Activated CD8-positive, alpha-beta memory T cell treated with anti-CD3 and anti-CD28 coated beads for 48 hours (primary cell): ENCODE results near the gene ANO10.
"Not testable (repeated sequence)": the region's sequence is repeated elsewhere in the genome, so short reads cannot be mapped to it uniquely, and the experiment has no call there.

Source experiments
- DNase-seq, 3 experiments: peaks; one replicate each; pipeline ENCODE4 v3.0.0-alpha.2; 2020; ENCODE audit warnings: low read depth in 2 of 3, low spot score in 2 of 3

Gene ANO10

DNA sequence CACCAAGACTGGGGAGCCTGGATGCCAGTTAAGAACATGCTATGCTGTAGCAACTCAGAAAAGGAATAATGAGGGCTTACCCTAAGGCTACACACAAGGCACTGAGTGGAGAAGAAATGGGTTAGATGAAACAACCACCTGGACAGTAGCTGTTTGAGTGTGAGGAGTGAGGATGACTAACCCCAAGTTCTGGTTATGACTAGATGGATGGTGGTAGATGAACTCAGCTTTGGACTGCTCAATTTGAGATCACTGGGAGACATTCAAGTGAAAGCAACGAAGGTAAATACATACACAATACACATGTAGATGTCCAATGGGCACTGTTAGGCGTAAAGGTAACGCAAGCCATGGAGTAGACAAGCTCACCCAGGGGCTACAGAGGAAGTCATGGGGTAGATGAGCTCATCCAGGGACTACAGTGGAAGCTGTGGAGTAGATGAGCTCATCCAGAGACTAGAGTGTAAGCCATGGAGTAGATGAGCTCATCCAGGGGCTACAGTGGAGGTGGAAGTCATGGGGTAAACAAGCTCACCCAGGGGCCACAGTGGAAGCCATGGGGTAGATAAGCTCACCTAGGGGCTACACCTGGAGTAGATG is 98.3 kb downstream of the ANO10 start:
- DNase-seq: no peak

DNA sequence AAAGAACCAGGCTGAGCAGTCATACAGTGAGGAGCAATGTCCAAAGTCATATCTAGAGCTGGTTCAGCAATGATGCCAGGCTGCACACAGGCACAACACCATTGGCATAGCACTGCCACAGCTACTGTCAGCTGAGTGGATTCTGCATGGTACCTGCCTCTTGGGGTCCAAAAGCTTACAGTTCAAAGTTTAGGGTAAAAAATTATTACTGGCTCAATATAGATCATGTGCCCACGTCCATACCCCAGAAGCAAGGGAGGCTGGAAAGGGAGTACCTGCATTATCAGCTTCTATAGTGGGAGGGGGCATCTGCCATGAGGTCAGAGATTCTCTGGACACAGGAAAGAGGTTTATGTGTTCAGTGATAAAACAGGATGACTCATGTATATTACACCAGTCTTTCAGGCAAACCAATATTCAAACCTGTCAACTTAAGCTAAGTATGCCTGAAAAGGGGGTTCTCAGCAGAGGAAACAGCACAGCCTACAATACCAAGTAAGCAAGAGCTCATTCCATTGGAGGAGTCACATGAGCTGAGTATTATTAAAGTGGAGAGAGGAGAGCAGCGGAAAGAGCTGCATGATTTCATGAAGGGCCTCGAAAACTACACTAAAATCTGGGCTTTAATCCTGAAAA is 99.0 kb downstream of the ANO10 start:
- DNase-seq: no peak

DNA sequence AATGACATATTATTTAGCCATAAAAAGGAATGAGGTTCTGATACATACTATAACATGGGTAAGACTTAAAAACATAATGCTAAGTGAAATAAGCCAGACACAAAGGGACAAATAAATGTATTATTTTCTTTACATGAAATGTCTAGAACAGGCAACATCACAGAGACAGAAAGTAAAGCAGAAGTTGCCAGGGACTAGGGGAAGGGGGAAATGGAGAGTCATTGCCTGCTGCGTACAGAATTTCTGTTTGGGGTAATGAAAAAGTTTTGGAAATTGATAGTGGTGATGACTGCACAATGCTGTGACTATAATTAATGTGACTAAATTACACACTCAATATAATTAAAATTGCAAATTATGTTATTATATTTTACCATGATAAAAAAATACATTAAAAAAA is 99.9 kb downstream of the ANO10 start:
- DNase-seq: no peak

DNA sequence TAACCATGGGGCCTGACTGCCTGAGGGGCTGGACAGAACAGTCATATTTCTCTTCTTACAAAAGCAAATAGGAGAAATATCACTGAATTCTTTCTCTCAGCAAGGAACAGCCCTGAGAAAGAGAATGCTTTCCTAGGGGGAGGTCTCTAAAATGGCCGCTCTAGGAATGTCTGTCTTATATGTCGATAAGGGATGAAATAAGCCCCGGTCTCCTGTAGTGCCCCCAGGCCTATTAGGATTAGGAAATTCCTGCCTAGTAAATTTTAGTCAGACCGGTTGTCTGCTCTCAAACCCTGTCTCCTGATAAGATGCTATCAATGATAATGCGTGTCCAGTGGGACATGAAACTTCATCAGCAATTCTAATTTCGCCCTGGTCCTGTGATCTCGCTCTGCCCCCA is 103.3 kb downstream of the ANO10 start:
- DNase-seq: not testable (repeated sequence)

DNA sequence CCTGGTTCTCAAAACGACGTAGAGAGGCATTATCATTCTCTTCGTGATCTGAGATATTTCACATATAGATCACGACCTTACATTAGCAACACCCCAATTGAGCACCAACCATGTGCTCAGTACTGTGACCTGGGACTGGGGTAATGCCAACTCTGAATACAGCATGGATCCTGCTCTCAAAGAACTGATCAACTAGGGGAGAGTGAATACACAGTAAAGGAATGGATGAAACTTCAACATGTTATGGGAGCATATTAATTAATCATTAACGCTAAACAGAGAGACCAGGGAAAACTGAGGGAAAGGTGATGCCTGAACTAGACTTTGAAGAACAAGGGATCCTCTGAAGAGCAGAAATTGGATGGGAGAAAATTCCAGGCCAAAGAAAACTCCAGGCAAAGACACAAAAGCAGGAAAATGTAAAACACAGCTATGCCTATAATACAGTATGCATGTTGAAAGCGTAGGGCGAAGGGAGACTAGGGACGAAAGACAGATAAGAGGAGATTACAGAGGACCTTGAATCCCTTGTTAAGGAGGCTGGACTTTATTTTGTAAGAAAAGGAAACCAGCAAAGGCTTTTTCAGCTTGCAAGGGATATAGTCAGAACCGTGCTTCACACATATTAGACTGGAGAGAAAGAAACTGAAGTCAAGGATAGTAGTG is 105.7 kb downstream of the ANO10 start:
- DNase-seq: no peak

DNA sequence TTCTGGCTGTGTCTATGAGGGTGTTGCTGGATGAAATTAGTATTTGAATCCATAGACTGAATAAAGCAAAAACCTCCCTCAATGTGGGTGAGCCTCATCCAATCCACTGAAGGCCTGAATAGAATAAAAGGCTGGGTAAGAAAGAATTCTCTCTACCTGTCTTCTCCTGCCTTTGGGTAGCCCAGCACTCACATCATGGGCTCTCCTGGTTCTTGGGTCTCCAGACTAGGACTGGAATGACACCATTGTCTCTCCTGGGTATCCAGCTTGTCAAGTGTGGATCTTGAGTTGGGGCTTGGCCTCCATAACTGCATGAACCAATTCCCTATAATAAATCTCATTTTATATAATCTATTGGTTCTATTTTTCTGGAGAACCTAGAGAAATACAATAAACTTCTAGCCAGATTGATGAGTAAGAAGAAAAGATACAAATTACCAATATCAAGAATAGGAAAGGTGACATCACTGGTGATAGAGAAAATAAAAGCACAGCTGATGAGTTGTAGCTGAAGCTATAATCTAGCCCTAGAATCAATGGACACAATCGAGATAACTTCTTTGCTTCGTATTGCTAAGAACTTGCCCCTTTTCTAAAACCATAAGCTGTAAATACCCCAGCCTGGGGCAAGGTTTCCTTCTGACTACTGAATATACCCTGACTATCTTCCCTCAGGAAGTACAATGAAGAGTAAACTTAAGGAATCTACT is 106.4 kb downstream of the ANO10 start:
- DNase-seq: no peak

DNA sequence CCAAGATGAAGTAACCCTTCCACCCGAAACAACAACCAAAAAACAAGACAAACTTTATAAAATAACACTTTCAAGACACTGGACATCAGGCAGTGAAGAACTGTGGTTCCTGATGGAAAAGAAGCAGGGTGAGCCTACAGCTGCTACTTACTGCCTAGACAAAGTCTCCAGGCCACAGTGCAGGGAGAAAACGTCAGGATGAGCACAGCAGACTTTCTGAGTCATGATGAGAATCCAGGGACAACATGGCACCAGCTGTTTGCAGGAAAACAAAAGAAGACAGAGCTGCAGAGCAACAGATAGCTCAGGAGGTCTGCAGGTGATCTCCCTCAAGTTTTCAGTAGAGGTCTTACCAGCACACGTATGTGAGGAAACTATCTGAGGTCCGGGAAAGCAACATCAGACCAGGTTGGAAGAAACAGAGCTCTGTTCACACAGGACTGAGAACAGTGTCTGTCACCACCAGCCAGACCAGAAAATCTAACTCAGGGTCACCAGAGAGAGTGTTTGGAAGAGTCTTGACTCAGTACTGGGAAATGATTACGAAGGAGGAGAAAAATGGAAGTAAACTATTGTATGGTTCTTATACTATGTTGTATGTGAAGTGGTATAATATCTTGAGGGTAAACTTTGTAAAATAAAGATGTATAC is 108.9 kb downstream of the ANO10 start:
- no peak for DNase-seq

DNA sequence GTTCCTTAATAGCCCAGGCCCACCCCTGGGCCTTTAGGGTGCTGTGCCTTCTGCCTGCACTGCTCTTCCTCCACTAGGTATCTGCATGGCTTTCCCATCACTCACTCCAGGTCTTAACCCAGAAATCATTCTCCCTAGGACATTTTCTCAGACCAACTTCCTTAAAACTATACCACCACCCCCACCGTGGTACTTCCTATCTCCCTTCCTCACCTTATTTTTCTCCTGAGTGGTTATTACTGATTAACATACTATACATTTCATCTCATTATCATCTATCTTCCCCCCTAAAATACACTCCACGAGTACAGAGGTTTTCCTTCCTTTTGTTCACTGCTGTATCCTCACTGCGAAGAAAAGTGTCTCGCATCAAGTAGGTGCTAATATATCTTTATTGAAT is 115.2 kb downstream of the ANO10 start:
- DNase-seq: no peak

DNA sequence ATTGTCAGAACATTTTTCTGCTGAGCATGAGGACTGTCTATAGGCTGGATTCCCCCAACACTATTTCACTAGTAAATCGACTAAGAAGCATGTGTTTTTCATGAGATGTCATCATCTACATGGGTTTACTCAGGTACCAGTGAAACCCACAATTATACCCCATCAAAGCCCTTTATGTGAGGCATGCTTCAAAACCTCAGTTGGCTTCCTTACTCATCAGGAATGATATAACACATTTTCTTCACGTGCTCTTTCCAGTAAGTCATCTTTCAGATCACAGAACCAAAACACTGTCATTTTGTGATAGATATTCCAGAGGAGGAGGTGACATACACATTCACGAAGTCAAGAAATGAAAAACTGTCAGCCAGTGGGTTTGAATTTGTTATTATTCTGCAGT is 116.5 kb downstream of the ANO10 start:
- no peak for DNase-seq

DNA sequence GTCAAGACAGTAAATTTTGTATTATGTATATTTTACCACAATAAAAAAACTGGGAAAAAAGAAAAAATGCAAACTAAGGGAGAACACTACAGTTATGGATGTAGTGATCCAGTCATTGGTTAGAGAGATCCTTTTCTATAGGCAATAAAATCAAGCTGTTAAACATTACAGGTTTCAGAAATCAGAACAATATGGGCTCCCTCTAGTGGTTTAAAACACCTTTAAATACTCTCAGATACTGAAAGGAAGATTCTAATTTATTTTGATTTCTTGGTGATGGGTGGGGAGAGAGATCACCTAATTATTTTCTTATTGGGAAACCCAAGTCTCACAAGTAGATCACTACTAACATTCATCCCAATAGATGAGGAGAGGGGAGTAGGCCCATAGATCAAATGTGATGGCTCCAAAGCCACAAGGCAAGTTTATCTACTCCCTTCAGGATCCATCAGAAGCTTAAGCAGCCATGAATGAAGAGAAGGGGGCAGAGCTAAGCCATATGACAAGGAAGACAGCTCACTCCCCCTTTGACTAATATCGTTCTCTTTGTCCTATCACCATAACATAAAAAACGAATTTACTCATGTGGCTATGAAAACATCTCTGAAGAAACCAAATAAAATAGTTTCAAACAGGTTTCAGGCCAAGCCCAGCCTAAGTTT is 118.6 kb downstream of the ANO10 start:
- no peak for DNase-seq

DNA sequence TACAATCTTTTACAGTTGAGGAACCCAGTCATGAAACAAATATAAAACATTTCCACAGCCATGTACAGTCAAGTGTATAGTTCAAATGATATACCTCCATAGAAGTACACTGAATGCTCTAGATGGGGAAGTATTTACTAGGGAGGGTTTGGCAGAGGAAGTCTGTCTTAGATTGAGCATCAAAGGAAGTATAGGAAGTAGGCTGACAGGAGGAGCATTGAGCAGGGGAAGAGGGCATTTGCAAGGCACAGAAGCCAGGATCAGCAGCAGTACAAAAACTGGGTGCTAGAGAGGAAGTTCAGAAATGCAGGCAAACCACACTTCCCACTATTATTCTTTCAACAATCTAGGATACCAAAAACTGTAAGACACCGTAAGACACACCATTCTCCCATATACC is 122.6 kb downstream of the ANO10 start:
- no peak for DNase-seq

DNA sequence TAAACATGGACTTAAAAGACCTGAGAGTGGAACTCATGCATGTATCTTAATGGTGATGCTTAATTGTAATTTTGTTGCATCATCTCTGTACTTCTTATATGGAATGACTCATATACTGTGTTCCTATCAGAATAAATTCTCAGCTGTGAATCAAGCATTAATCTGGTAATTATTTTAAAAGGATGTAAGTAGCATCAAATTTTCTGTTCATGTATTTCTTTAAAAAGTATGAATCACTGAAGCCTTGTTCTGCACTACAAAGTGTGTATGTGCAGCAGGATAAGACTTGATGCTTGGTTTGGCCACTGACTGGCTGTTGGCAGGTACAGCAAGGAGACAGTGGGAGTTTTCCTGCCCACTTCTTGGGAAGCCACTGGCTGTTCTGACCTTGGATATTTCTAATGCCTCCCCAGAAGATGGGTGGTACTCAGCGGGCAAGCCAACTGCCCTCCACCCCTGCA is 123.9 kb downstream of the ANO10 start:
- no peak for DNase-seq

DNA sequence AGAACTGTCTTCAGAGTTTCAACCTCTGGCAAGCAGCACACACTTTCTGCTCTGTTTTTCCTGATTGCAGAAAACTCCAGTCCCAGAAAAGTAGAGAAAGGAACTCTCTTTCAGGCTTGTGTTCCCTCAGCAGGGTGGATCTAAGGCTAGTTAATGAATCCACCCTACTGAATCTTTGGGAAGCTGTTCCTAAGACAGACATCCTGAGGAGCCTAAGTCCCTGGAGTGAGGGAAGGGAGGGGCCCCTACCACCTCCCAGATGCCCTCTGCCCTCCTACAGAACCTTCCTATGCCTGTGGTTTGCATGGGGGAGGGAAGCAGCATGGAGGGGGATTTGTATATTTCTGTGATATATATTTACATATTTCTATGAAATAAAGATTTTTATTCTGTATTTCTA is 124.4 kb downstream of the ANO10 start:
- DNase-seq: no peak

DNA sequence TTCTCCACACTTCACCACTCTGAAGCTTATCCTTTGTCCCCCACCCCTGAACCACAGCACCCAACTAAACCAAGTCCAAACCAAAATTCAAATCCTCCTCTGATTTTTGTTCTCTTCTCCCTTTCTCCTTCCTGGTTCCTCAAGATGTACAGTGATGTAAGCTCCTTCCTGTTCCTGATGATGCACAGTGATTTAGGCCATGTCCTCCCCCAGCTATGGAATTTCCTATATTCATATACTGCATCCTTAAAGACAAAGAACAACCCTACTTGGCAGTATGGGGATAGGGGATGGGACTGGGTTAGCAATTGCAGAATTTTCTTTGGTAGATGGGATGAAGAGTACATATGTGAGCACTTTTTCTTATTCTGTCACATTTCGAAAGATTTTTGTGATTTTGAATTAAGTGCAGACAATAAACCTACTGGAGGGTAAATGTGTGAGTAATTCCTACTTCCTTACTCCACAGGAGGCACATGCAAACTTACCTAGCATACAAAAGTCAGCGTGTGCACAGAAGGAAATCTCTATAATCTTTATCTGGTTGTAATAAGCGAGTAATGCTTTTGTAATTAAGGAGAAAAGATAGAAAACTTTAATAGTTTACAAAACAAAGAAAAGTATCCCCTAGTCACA is 125.0 kb downstream of the ANO10 start:
- no peak for DNase-seq

DNA sequence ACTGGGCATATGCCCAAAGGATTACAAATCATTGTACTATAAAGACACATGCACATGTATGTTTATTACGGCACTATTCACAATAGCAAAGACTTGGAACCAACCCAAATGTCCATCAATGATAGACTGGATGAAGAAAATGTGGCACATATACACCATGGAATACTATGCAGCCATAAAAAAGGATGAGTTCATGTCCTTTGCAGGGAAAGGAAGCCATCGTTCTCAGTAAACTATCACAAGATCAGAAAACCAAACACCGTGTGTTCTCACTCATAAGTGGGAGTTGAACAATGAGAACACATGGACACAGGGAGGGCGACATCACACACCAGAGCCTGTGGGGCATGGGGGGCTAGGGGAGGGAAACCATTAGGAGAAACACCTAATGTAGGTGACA is 128.9 kb downstream of the ANO10 start:
- not testable (repeated sequence) for DNase-seq

DNA sequence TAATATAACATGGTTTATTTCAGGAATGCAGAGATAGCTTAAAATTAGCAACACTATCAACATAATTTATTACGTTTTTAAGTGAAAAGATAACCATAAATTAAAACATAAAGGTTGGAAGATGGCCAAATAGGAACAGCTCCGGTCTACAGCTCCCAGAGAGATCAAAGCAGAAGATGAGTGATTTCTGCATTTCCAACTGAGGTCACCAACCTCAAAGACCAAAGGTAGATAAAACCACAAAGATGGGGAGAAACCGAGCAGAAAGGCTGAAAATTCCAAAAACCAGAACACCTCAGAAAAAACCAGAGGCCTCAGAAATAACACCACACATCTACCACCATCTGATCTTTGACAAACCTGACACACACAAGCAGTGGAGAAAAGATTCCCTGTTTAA is 130.0 kb downstream of the ANO10 start:
- DNase-seq: not testable (repeated sequence)

DNA sequence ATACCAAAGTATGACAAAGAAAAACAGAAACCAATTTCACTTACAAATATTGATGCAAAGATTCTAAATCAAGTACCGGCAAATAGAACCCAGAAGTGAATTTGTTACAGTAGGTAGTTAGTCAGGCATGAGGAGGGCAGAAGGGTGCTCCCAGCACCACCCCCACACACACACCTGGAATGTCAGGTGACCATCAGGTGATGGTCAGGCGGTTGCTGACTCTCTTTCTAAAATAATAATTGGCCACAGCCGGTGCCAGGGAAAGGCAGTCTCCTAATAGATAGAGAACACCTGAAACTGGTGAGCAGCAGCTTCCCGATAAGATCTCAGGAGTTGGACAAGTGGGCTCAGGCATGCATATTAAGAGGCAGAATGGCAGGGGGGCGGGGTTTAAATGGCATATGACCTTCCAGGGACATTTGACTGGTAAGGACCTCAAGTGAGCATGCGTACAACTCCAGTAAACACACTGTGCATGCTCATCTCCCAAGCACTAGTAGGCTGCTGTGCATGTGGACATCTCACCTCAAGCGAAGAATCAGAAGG is 131.1 kb downstream of the ANO10 start:
- DNase-seq: no peak

DNA sequence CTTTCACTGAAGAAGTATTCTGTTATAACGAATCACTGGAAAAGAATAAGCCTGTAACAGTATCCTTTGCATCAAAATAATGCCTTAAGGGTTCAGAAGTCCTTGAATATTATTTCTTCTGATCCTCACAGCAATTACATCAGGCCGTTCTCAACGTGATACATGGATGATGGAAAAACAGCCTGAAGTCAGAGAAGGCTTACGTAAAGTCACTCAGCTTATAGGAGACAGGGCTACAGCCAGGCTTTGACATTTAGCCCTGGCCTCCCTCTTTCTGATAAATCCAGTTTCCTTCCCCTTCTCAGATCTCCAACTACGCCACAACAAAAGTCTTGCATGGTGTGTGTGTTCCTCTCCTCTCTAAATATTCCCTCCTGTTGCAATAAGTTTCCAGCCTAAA is 131.9 kb downstream of the ANO10 start:
- no peak for DNase-seq

DNA sequence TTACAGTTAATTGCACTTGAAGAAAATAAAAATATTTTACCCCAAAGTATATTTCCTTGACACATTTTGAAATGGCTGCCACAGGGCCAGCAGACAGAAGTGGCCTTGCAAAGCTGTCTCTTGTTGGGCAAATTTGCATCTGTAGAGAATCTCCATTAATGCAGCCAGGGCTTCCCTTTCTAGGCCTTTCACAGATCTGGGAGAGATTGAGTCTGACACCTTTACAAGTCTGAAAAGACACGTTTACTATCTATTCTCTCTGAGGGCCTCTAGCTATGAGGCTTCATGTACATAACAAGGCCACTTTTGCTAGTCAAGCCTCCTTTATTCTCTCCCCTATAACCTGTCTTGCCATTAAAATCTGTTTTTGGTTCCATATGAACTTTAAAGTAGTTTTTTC is 135.9 kb downstream of the ANO10 start:
- no peak for DNase-seq

DNA sequence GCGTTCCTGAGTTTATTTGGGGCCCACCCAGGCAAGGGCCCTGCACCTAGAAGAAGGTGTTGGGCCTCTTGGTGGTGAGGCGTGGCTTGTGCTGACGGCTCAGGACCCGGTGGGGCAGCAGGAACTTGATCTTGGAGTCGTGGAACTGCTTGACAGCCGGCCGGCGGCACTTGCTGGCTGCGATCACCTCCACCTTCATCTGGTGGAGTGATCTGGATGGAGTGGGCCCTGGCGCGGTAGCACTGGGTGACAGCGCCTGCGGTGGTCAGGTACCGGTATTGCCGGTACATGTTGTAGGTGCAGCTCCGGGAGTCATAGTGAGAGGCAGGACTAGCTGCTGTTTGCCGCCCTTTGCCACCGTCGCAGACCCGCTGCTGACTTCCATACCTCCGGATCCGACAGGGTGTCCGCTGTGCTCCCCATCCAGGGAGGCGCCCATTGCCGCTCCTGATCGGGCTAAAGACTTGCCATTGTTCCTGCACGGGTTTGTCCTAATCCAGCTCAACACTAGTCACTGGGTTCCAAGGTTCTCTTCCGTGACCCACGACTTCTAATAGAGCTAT is 136.8 kb downstream of the ANO10 start:
- no peak for DNase-seq
